ENCODE data around the gene ARL1.
"Not testable (repeated sequence)": the region's sequence is repeated elsewhere in the genome, so short reads cannot be mapped to it uniquely, and the experiment has no call there.

Gene ARL1

GRCh38 chr12:101407436-101408345 is at the start of gene ARL1:
Gene ARL1 (minus strand): TSS chr12:101407772. CDS start chr12:101407645, 127 bp downstream.
- peak; percentile 73 for DNase-seq (ENCODE audit: low spot score)

GRCh38 chr12:101455685-101456084 is 48.1 kb upstream of the ARL1 start:
- DNase-seq (ENCODE audit: low spot score) = no peak

DNA sequence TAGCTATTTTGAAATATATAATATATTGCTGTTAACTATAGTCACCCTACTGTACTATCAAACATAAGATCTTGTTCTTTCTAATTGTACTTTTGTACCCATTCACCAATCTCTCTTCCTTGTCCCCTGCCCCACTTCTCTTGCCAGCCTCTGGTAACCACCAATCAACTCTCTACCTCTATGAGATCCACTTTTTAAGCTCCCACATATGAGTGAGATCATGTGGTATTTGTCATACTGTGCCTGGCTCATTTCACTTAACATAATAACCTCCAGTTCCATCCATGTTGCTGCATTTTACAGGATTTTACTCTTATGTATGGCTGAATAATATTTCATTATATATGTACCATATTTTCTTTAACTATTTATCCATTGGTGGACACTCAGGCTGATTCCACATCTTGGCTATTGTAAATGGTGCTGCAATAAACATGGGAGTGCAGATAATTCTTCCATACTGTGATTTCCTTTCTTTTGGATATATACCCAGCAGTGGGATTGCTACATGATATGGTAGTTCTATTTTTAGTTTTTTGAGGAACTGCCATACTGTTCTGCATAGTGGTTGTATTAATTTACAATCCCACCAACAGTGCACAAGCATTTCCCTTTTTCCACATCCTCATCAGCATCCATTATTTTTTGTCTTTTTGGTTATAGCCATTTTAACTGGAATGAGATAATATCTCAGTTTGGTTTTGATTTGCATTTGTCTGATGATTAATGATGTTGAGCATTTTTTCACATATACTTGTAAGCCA is 34.1 kb upstream of the ARL1 start:
- no peak for DNase-seq (ENCODE audit: low spot score)

DNA sequence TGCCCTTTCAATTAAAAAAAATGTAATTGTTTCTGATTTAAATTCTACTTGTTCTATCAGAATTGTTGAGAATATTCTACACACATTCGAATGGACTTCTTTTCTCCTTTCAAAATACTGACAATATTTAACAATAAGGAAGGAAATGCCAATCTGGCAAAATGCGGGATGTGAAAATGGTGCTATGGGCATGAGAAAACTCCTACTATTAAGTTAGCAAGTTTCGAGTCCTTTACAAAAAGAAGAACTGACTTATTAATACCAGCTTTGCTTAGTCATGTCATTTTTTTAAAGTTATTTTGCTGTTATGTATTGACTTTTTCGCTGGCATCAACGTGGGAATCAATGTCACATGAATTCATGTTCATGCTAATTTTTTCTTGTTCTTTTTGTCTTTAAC is 31.7 kb upstream of the ARL1 start:
- DNase-seq (ENCODE audit: low spot score) = no peak

DNA sequence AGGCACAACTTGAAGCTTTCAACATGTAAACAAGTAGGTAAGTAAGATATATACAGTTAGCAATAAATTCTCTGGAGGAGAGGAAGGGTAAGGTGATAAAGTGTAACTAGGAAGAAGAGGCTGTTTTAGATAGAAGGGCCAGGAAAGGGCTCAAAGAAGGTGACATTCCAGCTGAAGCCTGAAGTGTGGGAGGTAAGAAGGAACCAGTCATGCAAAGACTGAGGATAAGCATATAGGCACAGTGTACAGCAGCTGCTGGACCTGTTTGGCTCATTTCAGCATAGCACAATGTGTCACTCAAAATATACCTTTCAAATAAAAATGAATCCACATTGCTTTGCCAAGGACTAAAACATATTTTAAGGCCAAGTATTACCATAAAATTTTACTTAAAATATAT is 28.6 kb upstream of the ARL1 start:
- no peak for DNase-seq (ENCODE audit: low spot score)

- no peak for DNase-seq (ENCODE audit: low spot score)
Observed at GRCh38 chr12:101430456-101430855, 22.9 kb upstream of the ARL1 start.

DNA sequence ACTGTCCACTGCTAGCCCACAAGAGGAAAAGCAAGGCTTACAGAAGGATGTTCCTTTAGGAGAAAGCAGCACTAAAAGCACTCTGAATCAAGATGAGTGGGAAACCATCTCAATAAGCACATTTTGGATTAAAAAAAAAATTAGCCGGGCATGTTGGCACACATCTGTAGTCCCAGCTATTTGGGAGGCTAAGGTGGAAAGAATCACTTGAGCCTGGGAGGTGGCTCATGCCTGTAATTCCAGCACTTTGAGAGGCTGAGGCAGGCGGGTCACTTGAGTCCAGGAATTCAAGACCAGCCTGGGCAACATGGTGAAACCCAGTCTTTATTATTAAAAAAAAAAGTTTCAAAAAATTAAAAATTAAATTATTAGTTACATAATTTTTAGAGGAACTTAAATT is 17.0 kb upstream of the ARL1 start:
- DNase-seq (ENCODE audit: low spot score) = no peak

DNA sequence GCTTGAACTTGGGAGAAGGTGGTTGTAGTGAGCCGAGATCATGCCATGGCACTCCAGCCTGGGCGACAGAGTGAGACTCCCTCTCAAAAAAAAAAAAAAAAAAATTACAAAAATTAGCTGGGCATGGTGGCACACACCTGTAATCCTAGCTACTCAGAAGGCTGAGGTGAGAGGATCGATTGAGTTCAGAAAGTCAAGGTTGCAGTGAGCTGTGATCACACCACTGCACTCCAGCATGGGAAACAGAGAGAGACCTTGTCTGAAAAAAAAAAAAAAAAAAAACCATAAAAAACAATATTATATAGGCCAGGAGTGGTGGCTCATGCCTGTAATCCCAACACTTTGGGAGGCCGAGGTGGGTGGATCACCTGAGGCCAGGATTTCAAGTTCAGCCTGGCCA is 14.5 kb upstream of the ARL1 start:
- DNase-seq (ENCODE audit: low spot score) = not testable (repeated sequence)

- no peak for DNase-seq (ENCODE audit: low spot score)
Observed at GRCh38 chr12:101415228-101415627, 7.7 kb upstream of the ARL1 start.

DNA sequence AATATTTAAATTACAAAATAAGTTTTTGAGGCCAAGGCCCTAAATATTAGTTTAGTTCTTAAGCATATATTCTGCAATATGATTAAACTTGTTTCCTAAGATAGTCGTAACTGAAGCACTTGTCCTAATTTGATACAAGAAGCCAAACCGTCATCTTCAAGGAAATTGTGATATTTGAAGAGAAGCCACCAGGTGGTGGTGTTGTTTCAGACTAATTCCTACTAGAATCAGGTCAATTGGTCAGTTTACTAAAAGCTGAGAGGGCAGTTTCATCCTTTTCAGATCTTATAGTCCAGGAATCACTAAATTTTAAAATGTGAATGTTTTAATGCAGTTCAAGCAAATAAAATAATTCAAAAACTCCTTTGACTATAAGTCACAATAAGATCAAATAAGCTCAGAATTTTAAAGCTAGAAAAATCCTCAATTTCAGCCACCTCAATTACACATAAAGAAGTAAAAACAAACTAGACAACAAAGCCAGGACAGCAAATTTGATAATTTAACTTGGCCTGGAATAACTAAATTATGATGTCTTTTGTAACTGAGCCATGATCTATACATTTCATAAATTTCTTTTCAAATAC is 7.1 kb upstream of the ARL1 start:
- peak; percentile 47 for DNase-seq (ENCODE audit: low spot score)

DNA sequence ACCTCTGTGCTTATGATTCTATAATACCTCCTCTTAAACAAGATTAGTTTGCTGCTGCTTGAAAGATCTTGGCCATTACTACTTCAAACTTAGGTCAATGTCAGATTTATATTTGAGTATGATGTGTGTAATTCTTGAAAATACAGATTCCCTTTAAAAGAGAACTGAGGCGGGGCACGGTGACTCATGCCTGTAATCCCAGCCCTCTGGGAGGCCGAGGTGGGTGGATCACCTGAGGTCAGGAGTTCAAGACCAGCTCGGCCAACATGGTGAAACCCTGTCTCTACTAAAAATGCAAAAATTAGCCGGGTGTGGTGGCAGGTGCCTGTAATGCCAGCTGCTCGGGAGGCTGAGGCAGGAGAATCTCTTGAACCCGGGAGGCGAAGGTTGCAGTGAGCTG is 2.6 kb upstream of the ARL1 start:
- not testable (repeated sequence) for DNase-seq (ENCODE audit: low spot score)

- DNase-seq (ENCODE audit: low spot score) = peak; percentile 38
Observed at GRCh38 chr12:101407049-101407435, 530 bp downstream of the ARL1 start.

GRCh38 chr12:101391181-101391580 is 16.4 kb downstream of the ARL1 start:
- not testable (repeated sequence) for DNase-seq (ENCODE audit: low spot score)

DNA sequence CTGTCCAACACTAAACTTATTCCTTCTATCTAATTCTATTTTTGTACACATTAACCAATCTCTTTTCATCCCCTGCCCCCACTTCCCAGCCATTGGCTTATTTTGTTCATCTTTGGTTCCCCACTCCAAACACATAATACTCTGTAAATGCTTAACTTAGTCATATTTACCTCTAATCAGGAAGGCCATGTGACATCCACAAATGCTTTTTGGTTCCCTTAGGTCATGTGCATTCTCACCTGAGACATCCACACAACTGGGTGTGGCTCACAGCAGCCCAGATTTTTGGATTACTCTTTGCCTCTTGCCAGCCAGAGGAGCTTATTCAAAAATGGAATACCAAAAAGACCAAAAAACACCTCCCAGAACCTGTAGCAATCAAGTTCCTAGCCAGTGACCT is 28.4 kb downstream of the ARL1 start:
- no peak for DNase-seq (ENCODE audit: low spot score)

DNA sequence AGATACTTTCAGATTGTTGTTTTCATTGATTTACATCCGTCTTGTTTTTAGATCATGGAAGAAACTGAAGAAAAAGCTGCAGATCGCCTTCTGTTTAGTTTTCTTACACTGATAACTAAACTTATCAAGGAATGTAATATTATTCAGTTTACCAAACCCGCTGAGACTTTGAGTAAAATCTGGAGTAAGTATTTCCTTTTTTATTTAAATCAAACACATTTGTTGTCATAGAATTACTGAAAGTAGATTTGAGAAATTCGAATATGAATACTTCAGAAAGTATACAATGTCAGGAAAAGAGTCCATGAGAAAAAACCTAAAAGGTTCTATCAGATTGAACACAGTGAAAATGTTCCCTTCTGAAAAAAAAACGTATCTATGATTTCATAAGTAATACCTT is 32.0 kb downstream of the ARL1 start:
- DNase-seq (ENCODE audit: low spot score) = no peak

DNA sequence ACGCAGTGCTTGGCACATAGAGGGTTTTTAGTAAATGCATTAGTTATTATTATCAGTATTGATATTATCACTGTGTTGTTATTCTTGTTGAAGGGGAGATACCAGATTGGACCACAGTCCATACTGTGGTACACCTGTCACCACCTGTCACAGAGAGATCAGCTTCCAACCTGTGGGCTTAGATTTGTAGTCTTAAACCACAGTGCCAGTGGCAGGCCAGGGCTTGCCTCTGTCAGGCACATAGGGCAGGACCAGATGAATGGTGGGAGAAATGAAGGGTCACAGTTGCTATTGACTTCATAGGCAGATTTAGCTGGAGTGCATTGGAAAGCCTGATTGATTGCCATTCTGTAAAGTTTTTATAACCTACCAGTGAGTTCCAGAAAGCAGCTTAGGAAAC is 35.1 kb downstream of the ARL1 start:
- DNase-seq (ENCODE audit: low spot score) = no peak

- DNase-seq (ENCODE audit: low spot score) = no peak
Observed at GRCh38 chr12:101368016-101368415, 39.6 kb downstream of the ARL1 start.

- DNase-seq (ENCODE audit: low spot score) = no peak
Observed at GRCh38 chr12:101361455-101361854, 46.1 kb downstream of the ARL1 start.

DNA sequence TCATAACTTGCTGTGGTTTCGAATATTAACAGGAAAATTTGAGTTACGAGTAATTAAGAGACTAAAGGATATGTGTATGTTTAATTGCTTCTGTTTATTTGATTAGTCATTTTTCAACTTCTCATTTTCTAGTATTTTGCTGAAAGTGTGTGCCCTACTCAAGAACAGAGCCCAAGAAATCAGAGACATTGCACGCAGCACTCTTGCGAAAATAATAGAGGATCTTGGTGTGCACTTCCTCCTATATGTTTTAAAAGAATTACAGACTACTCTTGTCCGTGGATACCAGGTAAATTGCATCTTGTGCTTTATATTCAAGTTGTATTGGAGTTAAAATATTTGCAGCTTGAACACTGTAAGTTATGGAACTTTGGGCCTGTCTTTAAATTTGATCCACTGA is 50.8 kb downstream of the ARL1 start:
- no peak for DNase-seq (ENCODE audit: low spot score)

DNA sequence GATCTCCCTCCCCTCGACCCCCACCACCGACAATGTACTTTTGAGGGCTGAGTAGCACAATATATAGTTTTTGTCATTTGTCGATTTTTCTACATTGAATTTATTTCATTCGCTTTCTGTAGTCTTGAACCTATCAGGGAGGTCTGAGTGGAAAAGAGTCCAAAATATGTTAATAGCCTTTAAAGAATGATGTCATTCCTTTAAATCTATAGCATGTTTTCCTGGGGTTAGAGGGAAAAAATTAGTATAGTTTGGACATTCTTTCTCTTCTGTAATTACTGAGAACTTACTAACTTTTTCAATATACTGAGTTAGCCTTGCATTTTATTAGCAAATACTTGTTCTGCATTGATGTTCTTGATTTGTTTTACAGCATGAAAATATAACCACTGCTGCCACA is 55.9 kb downstream of the ARL1 start:
- DNase-seq (ENCODE audit: low spot score) = no peak

- DNase-seq (ENCODE audit: low spot score) = no peak
Observed at GRCh38 chr12:101343893-101344292, 63.7 kb downstream of the ARL1 start.
